Measurements from ENCODE around the gene PLCB4. TPM values are rescaled to one million over a fixed set of nuclear protein-coding genes. Genes with fewer than 3 reads are reported as not detected.

The PLCB4 gene
- polyA plus RNA-seq, 3 donors = not detected

DNA sequence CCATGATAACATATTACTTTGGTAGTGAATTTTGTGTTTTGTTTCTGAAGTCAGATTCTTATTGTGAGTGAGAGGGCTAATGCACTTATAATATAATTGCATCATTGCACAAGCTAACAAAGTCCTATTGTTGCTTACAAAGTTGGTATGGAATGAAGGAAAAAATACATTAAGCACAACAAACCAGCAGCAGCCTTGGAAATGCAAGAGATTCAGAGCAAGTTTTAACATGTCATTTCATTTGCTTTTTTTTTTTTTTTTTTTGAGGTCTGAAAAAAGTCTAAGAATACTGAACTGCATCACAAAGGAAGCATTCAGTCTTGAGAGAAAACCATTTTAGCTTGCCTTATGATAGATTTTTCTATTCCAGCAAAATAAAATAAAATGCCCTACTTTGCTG is 57.6 kb downstream of the PLCB4 start:
- no peaks in the 10 kb centered on the region for H3K4me1 ChIP-seq (ENCODE audit: control insufficient read depth in 1 of 2, insufficient read depth in 2 of 2, low read length in 2 of 2)
- H3K9me3 ChIP-seq (replicated peaks in 1 of 2; ENCODE audit: control insufficient read depth in 1 of 2, insufficient read depth in 1 of 2, low read length in 2 of 2) = no peaks in the 10 kb centered on the region
- TF ChIP-seq, protein P1, sequence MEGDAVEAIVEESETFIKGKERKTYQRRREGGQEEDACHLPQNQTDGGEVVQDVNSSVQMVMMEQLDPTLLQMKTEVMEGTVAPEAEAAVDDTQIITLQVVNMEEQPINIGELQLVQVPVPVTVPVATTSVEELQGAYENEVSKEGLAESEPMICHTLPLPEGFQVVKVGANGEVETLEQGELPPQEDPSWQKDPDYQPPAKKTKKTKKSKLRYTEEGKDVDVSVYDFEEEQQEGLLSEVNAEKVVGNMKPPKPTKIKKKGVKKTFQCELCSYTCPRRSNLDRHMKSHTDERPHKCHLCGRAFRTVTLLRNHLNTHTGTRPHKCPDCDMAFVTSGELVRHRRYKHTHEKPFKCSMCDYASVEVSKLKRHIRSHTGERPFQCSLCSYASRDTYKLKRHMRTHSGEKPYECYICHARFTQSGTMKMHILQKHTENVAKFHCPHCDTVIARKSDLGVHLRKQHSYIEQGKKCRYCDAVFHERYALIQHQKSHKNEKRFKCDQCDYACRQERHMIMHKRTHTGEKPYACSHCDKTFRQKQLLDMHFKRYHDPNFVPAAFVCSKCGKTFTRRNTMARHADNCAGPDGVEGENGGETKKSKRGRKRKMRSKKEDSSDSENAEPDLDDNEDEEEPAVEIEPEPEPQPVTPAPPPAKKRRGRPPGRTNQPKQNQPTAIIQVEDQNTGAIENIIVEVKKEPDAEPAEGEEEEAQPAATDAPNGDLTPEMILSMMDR (IDR thresholded peaks at IDR 0.05) = no peak
- DNase-seq = no peak
- H4K20me1 ChIP-seq (ENCODE audit: insufficient read depth, low read length) = no peaks in the 10 kb centered on the region
- no peak overlapping the region for H3K27ac ChIP-seq (ENCODE audit: low read depth in 1 of 2, low read length in 2 of 2)
- H3K79me2 ChIP-seq (ENCODE audit: insufficient read depth, low read length) = no peaks in the 10 kb centered on the region
- H2AFZ ChIP-seq (ENCODE audit: insufficient read depth, low read depth, low read length, poor library complexity, severe bottlenecking) = no peak overlapping the region
- Mint-ChIP-seq H3K36me3 (no peaks in the 10 kb centered on the region), H3K4me1 (no peaks in the 10 kb centered on the region), H3K27ac (no peak overlapping the region), H3K9me3 (peaks cover 0 to 5% (median 0%) of the 10 kb centered on the region in 7 donors), H3K27me3 (ENCODE audit: low read depth in 3 of 3) (no peaks in the 10 kb centered on the region), H3K4me3 (no peak overlapping the region)
- no peak overlapping the region for H3K9ac ChIP-seq (ENCODE audit: insufficient read depth, low read length, poor library complexity, severe bottlenecking)
- H3K27me3 ChIP-seq (ENCODE audit: control insufficient read depth in 2 of 2, insufficient read depth in 2 of 2, low read length in 2 of 2) = no peaks in the 10 kb centered on the region
- intact Hi-C loops (cut with micrococcal nuclease) = no loop called here
- no peaks in the 10 kb centered on the region for H3K36me3 ChIP-seq (replicated peaks in 1 of 2; ENCODE audit: control insufficient read depth in 1 of 2, insufficient read depth in 2 of 2, low read length in 2 of 2)
- no peak overlapping the region for H3K4me3 ChIP-seq (replicated peaks in 1 of 3; ENCODE audit: low read depth in 2 of 3, low read length in 3 of 3)
- no peak overlapping the region for H3K4me2 ChIP-seq (replicated peaks; ENCODE audit: extremely low read depth, low read length, poor library complexity, severe bottlenecking)

DNA sequence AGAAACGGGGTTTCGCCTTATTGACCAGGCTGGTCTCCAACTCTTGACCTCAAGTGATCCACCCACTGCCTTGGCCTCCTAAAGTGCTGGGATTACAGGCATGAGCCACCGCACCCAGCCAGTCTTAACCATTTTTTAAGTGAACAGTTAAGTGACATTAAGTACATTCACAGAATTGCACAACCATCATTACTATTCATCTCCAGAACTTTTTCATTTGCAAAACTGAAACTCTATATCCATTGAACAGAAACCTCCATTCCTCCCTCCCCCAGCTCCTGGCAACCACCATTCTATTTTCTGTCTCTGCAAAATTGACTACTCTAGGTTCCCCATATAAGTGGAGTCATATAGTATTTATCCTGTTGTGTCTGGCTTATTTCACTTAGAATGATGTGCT is 59.7 kb downstream of the PLCB4 start:
- no peak overlapping the region for H3K27ac Mint-ChIP-seq
- TF ChIP-seq, protein P1 (IDR thresholded peaks at IDR 0.05) = no peak
- no peak overlapping the region for H3K4me3 Mint-ChIP-seq
- no peaks in the 10 kb centered on the region for H3K4me1 ChIP-seq (ENCODE audit: control insufficient read depth in 1 of 2, insufficient read depth in 2 of 2, low read length in 2 of 2)
- no peak overlapping the region for H3K9ac ChIP-seq (ENCODE audit: insufficient read depth, low read length, poor library complexity, severe bottlenecking)
- H4K20me1 ChIP-seq (ENCODE audit: insufficient read depth, low read length) = no peaks in the 10 kb centered on the region
- H3K36me3 ChIP-seq (replicated peaks in 1 of 2; ENCODE audit: control insufficient read depth in 1 of 2, insufficient read depth in 2 of 2, low read length in 2 of 2) = no peaks in the 10 kb centered on the region
- peaks cover 0 to 1% (median 0%) of the 10 kb centered on the region in 3 donors for H3K27me3 Mint-ChIP-seq (ENCODE audit: low read depth in 3 of 3)
- no peaks in the 10 kb centered on the region for H3K79me2 ChIP-seq (ENCODE audit: insufficient read depth, low read length)
- no peaks in the 10 kb centered on the region for H3K36me3 Mint-ChIP-seq
- 100% methylated on average over 1 of the region's 3 CpGs for WGBS (ENCODE audit: insufficient coverage)
- no peak overlapping the region for H2AFZ ChIP-seq (ENCODE audit: insufficient read depth, low read depth, low read length, poor library complexity, severe bottlenecking)
- no peaks in the 10 kb centered on the region for H3K27me3 ChIP-seq (ENCODE audit: control insufficient read depth in 2 of 2, insufficient read depth in 2 of 2, low read length in 2 of 2)
- no peaks in the 10 kb centered on the region for H3K9me3 ChIP-seq (replicated peaks in 1 of 2; ENCODE audit: control insufficient read depth in 1 of 2, insufficient read depth in 1 of 2, low read length in 2 of 2)
- intact Hi-C loops (cut with micrococcal nuclease) = no loop called here
- H3K4me3 ChIP-seq (replicated peaks in 1 of 3; ENCODE audit: low read depth in 2 of 3, low read length in 3 of 3) = no peak overlapping the region
- H3K4me1 Mint-ChIP-seq = no peaks in the 10 kb centered on the region
- H3K9me3 Mint-ChIP-seq = peaks cover 0 to 8% (median 2%) of the 10 kb centered on the region in 7 donors
- no peak for DNase-seq
- no peak overlapping the region for H3K27ac ChIP-seq (ENCODE audit: low read depth in 1 of 2, low read length in 2 of 2)
- H3K4me2 ChIP-seq (replicated peaks; ENCODE audit: extremely low read depth, low read length, poor library complexity, severe bottlenecking) = no peak overlapping the region

All from CD14-positive monocyte (primary cell).